H9 (cell line): Measurements from ENCODE around the gene CETP. TPM values are rescaled to one million over a fixed set of nuclear protein-coding genes. Genes with fewer than 3 reads are reported as not detected.

Experiments
- DNase-seq: peaks from one replicate; pipeline ENCODE4 v3.0.0-alpha.2; 2017
- H2AFZ ChIP-seq: one replicate; pipeline ENCODE4 v1.6.1; 2013; ENCODE audit warnings: mild to moderate bottlenecking, low read length, control low read depth, moderate library complexity
- H2AK5ac ChIP-seq: 2 replicates; pipeline ENCODE4 v1.6.1; 2013; ENCODE audit warnings: low read length, control low read depth, mixed read lengths; ENCODE audit not compliant: insufficient read length
- H2BK120ac ChIP-seq: one replicate; pipeline ENCODE4 v1.6.1; 2013; ENCODE audit warnings: low read depth, mild to moderate bottlenecking, low read length, control low read depth, inconsistent platforms; ENCODE audit not compliant: poor library complexity, severe bottlenecking
- H2BK12ac ChIP-seq: 2 replicates; pipeline ENCODE4 v1.6.1; 2013; ENCODE audit warnings: low read length, control low read depth, mixed read lengths, low read depth; ENCODE audit not compliant: insufficient read length
- H2BK15ac ChIP-seq: 2 replicates; pipeline ENCODE4 v1.6.1; 2013; ENCODE audit warnings: low read depth, low read length, control low read depth
- H2BK20ac ChIP-seq: one replicate; pipeline ENCODE4 v1.6.1; 2013; ENCODE audit warnings: low read depth, mild to moderate bottlenecking, low read length, control low read depth, inconsistent platforms; ENCODE audit not compliant: poor library complexity, severe bottlenecking
- H2BK5ac ChIP-seq: 2 replicates; pipeline ENCODE4 v1.6.1; 2013; ENCODE audit warnings: low read length, control low read depth, mixed read lengths; ENCODE audit not compliant: insufficient read length
- H3K14ac ChIP-seq: 2 replicates; pipeline ENCODE4 v1.6.1; 2013; ENCODE audit warnings: low read length, control low read depth; ENCODE audit not compliant: insufficient read depth
- H3K18ac ChIP-seq: 2 replicates; pipeline ENCODE4 v1.6.1; 2013; ENCODE audit warnings: low read depth, mild to moderate bottlenecking, mixed read lengths, low read length, control low read depth; ENCODE audit not compliant: insufficient read length
- H3K23ac ChIP-seq: 2 replicates; pipeline ENCODE4 v1.6.1; 2013; ENCODE audit warnings: low read length, control low read depth, mixed read lengths, low read depth; ENCODE audit not compliant: insufficient read length
- H3K23me2 ChIP-seq: 2 replicates; pipeline ENCODE4 v1.6.1; 2013; ENCODE audit warnings: low read depth, mild to moderate bottlenecking, mixed read lengths, low read length, control low read depth; ENCODE audit not compliant: insufficient read length, poor library complexity, severe bottlenecking
- H3K27ac ChIP-seq: 2 replicates; pipeline ENCODE4 v1.5.1; 2013; ENCODE audit warnings: low read length, control low read depth, mixed read lengths, low read depth; ENCODE audit not compliant: insufficient read length
- H3K27me3 ChIP-seq: 2 replicates; pipeline ENCODE4 v1.6.1; 2013; ENCODE audit warnings: low read length, control low read depth, inconsistent platforms; ENCODE audit not compliant: insufficient read depth
- H3K4ac ChIP-seq: 2 replicates; pipeline ENCODE4 v1.6.1; 2013; ENCODE audit warnings: low read depth, mild to moderate bottlenecking, control low read depth, inconsistent platforms, low read length, moderate library complexity
- H3K4me1 ChIP-seq: 2 replicates; pipeline ENCODE4 v1.6.1; 2013; ENCODE audit warnings: low read length, control low read depth, inconsistent platforms; ENCODE audit not compliant: insufficient read depth
- H3K4me2 ChIP-seq: 2 replicates; pipeline ENCODE4 v1.6.1; 2013; ENCODE audit warnings: low read length, control low read depth, mixed read lengths; ENCODE audit not compliant: insufficient read length, insufficient read depth
- H3K56ac ChIP-seq: 2 replicates; pipeline ENCODE4 v1.6.1; 2013; ENCODE audit warnings: low read depth, mild to moderate bottlenecking, mixed read lengths, low read length, control low read depth; ENCODE audit not compliant: insufficient read length
- H3K79me1 ChIP-seq: 2 replicates; pipeline ENCODE4 v1.6.1; 2013; ENCODE audit warnings: low read depth, mild to moderate bottlenecking, moderate library complexity, low read length, control low read depth, inconsistent platforms; ENCODE audit not compliant: insufficient read depth, poor library complexity, severe bottlenecking
- H3K79me2 ChIP-seq: 2 replicates; pipeline ENCODE4 v1.6.1; 2013; ENCODE audit warnings: low read length, control low read depth, inconsistent platforms; ENCODE audit not compliant: insufficient read depth
- H3K9ac ChIP-seq: 2 replicates; pipeline ENCODE4 v1.6.1; 2013; ENCODE audit warnings: low read length, control low read depth, mixed read lengths; ENCODE audit not compliant: insufficient read length; ENCODE audit errors: extremely low read depth
- H3K9me3 ChIP-seq: one replicate; pipeline ENCODE4 v1.6.1; 2013; ENCODE audit warnings: low read depth, low read length, inconsistent platforms; ENCODE audit not compliant: control insufficient read depth
- H3T11ph ChIP-seq: one replicate; pipeline ENCODE4 v1.6.1; 2013; ENCODE audit warnings: mild to moderate bottlenecking, low read length, control low read depth, inconsistent platforms
- H4K20me1 ChIP-seq: one replicate; pipeline ENCODE4 v1.6.1; 2013; ENCODE audit not compliant: control insufficient read depth, insufficient read length, insufficient read depth
- H4K5ac ChIP-seq: 2 replicates; pipeline ENCODE4 v1.6.1; 2013; ENCODE audit warnings: low read depth, mild to moderate bottlenecking, mixed read lengths, low read length, control low read depth; ENCODE audit not compliant: insufficient read length
- H4K8ac ChIP-seq: replicated peaks from 2 replicates; pipeline ENCODE4 v1.6.1; 2013; ENCODE audit warnings: low read length, control low read depth, mixed read lengths, low read depth; ENCODE audit not compliant: insufficient read length
- H4K91ac ChIP-seq: 2 replicates; pipeline ENCODE4 v1.6.1; 2013; ENCODE audit warnings: low read depth, mild to moderate bottlenecking, moderate library complexity, mixed read lengths, low read length, control low read depth; ENCODE audit not compliant: insufficient read length
- H3K27ac Mint-ChIP-seq, 3 experiments: 2 replicates in 2 of 3; 3 replicates in 1 of 3; pipeline ENCODE4 v1.8.0; 2020 to 2021; ENCODE audit warnings: mixed read lengths in 3 of 3, mild to moderate bottlenecking in 1 of 3, moderate library complexity in 1 of 3
- H3K27me3 Mint-ChIP-seq: 2 replicates; pipeline ENCODE4 v1.8.0; 2021; ENCODE audit warnings: low read depth, mild to moderate bottlenecking, moderate library complexity, mixed read lengths
- H3K36me3 Mint-ChIP-seq, 3 experiments: 2 replicates in 2 of 3; 3 replicates in 1 of 3; pipeline ENCODE4 v1.8.0; 2020 to 2021; ENCODE audit warnings: low read depth in 3 of 3, mixed read lengths in 3 of 3; ENCODE audit not compliant: insufficient read depth in 1 of 3
- H3K4me1 Mint-ChIP-seq, 2 experiments: 2 replicates each; pipeline ENCODE4 v1.8.0; 2020; ENCODE audit warnings: mixed read lengths in 2 of 2
- H3K4me3 Mint-ChIP-seq, 2 experiments: 2 replicates in 1 of 2; 3 replicates in 1 of 2; pipeline ENCODE4 v1.8.0; 2020 to 2021; ENCODE audit warnings: mild to moderate bottlenecking in 2 of 2, mixed read lengths in 2 of 2, moderate library complexity in 1 of 2
- H3K9me3 Mint-ChIP-seq, 2 experiments: 2 replicates in 1 of 2; 3 replicates in 1 of 2; pipeline ENCODE4 v1.8.0; 2020; ENCODE audit warnings: mild to moderate bottlenecking in 2 of 2, mixed read lengths in 2 of 2, moderate library complexity in 1 of 2
- CTCF ChIP-seq: fragments of 200-600 bp; sonication (generic); conservative IDR thresholded peaks from 3 replicates; pipeline ENCODE4 v1.8.0; 2021; ENCODE audit warnings: antibody characterized with exemption, mild to moderate bottlenecking
- WGBS: extraction: QIAGEN DNeasy Blood & Tissue Kit; methylation state at CpG from one replicate; pipeline ENCODE4 v1.1.7; 2013; ENCODE audit warnings: missing lambda C conversion rate, low lambda C conversion rate, mixed read lengths; ENCODE audit not compliant: insufficient read length; ENCODE audit errors: extremely low coverage; 5-methylcytosine and 5-hydroxymethylcytosine counted together
- total RNA-seq: library from RNA; stranded (reverse); gene quantifications from 2 replicates; pipeline ENCODE4 v1.2.1, GENCODE V29; 2021

Gene CETP
- total RNA-seq, 1 experiment from 2014 or later = not detected

DNA sequence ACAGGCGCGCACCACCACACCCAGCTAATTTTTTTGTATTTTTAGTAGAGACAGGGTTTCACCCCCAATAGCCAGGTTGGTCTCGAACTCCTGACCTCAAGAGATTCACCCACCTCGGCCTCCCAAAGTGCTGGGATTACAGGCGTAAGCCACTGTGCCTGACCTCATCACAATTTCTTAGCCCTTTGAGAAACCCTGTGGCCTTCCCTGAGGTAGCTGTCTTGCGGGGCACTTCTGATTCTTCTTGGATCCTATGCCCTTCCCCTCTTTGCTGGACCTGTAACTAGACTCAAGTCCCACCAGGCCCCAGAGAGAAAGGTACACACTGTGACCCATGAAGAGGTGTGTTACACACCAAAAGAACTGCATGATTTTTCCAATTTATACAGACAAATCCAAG is 13.5 kb upstream of the CETP start:
- H3K18ac ChIP-seq = no peak overlapping the region
- no peak overlapping the region for H3K4ac ChIP-seq
- Mint-ChIP-seq H3K36me3 (peaks cover 0 to 21% (median 8%) of the 10 kb centered on the region in 3 experiments; a peak in 5 of 7 replicates), H3K27me3 (no peaks in the 10 kb centered on the region), H3K4me3 (no peak overlapping the region), H3K4me1 (peaks cover 8 to 11% of the 10 kb centered on the region in 2 experiments), H3K27ac (peak overlapping the region in 1 of 3 experiments; percentile 10; a peak in 1 of 7 replicates), H3K9me3 (no peaks in the 10 kb centered on the region)
- H3K9me3 ChIP-seq = no peaks in the 10 kb centered on the region
- no peak overlapping the region for H2AK5ac ChIP-seq
- TF ChIP-seq CTCF = no peak
- H3T11ph ChIP-seq = no peak overlapping the region
- H3K79me2 ChIP-seq = no peaks in the 10 kb centered on the region
- H3K56ac ChIP-seq = no peak overlapping the region
- no peak overlapping the region for H4K91ac ChIP-seq
- no peak overlapping the region for H4K5ac ChIP-seq
- H2AFZ ChIP-seq = no peak overlapping the region
- no peak overlapping the region for H3K4me2 ChIP-seq
- H3K27ac ChIP-seq = no peak overlapping the region
- WGBS = no CpG with 5 or more reads among the region's 6 CpGs
- no peak overlapping the region for H2BK20ac ChIP-seq
- no peak for DNase-seq
- no peak overlapping the region for H3K23ac ChIP-seq
- H3K79me1 ChIP-seq = no peaks in the 10 kb centered on the region
- no peak overlapping the region for H2BK12ac ChIP-seq
- no peaks in the 10 kb centered on the region for H3K27me3 ChIP-seq
- no peak overlapping the region for H2BK120ac ChIP-seq
- H3K9ac ChIP-seq = no peak overlapping the region
- H3K23me2 ChIP-seq = no peaks in the 10 kb centered on the region
- no peaks in the 10 kb centered on the region; the same call in 1 of the 2 replicates for H3K4me1 ChIP-seq
- no peaks in the 10 kb centered on the region for H4K20me1 ChIP-seq
- no peak overlapping the region for H3K14ac ChIP-seq
- no peak overlapping the region for H2BK5ac ChIP-seq
- no peak overlapping the region for H2BK15ac ChIP-seq
- H4K8ac ChIP-seq = no peak overlapping the region
